ENCODE results near the gene ACSS3. TPM values are rescaled to one million over a fixed set of nuclear protein-coding genes. Genes with fewer than 3 reads are reported as not detected.
A peak's percentile ranks its signal among the peaks of the same experiment; 100 is the strongest.
"Not testable (repeated sequence)": the region's sequence is repeated elsewhere in the genome, so short reads cannot be mapped to it uniquely, and the experiment has no call there.

Gene ACSS3
- 0.26 and 1.1 TPM in 2 replicates for total RNA-seq

- DNase-seq (ENCODE audit: low read depth) (peak; percentile 4), FAIRE-seq (no peak)
- H3K4me3 ChIP-seq (ENCODE audit: low read depth, low read length) = peak within 1 kb of the TSS; percentile 19
- H3K27me3 ChIP-seq (ENCODE audit: control insufficient read depth, insufficient read depth, low read length) = no peaks in the 10 kb centered on the region
- TF ChIP-seq CTCF (IDR thresholded peaks at IDR 0.05; ENCODE audit: insufficient read depth, low read length, severe bottlenecking) = no peak
- no peaks in the 10 kb centered on the region for H3K36me3 ChIP-seq (ENCODE audit: control insufficient read depth, insufficient read depth, low read length)
Observed at GRCh38 chr12:81077686-81078441, at the start of gene ACSS3. Gene ACSS3, plus strand, starts transcription at chr12:81078079. Its CDS starts 42 bp downstream, at chr12:81078121.

GRCh38 chr12:81034926-81035325, 43.0 kb upstream of the ACSS3 start:
- FAIRE-seq (no peak), DNase-seq (ENCODE audit: low read depth) (no peak)
- Histone ChIP-seq H3K4me3 (ENCODE audit: low read depth, low read length) (no peak overlapping the region), H3K27me3 (ENCODE audit: control insufficient read depth, insufficient read depth, low read length) (no peaks in the 10 kb centered on the region), H3K36me3 (ENCODE audit: control insufficient read depth, insufficient read depth, low read length) (no peaks in the 10 kb centered on the region)
- TF ChIP-seq CTCF (IDR thresholded peaks at IDR 0.05; ENCODE audit: insufficient read depth, low read length, severe bottlenecking) = no peak

- DNase-seq (ENCODE audit: low read depth) (no peak), FAIRE-seq (no peak)
- no peaks in the 10 kb centered on the region for H3K27me3 ChIP-seq (ENCODE audit: control insufficient read depth, insufficient read depth, low read length)
- no peak for TF ChIP-seq CTCF (IDR thresholded peaks at IDR 0.05; ENCODE audit: insufficient read depth, low read length, severe bottlenecking)
- H3K4me3 ChIP-seq (ENCODE audit: low read depth, low read length) = no peak overlapping the region
- no peaks in the 10 kb centered on the region for H3K36me3 ChIP-seq (ENCODE audit: control insufficient read depth, insufficient read depth, low read length)
Observed at GRCh38 chr12:81039231-81039630, 38.6 kb upstream of the ACSS3 start.

- no peak overlapping the region for H3K4me3 ChIP-seq (ENCODE audit: low read depth, low read length)
- no peak for FAIRE-seq
- no peak for DNase-seq (ENCODE audit: low read depth)
- TF ChIP-seq CTCF (IDR thresholded peaks at IDR 0.05; ENCODE audit: insufficient read depth, low read length, severe bottlenecking) = no peak
- no peaks in the 10 kb centered on the region for H3K27me3 ChIP-seq (ENCODE audit: control insufficient read depth, insufficient read depth, low read length)
- H3K36me3 ChIP-seq (ENCODE audit: control insufficient read depth, insufficient read depth, low read length) = no peaks in the 10 kb centered on the region
Observed at GRCh38 chr12:81043979-81044740, 33.7 kb upstream of the ACSS3 start.

GRCh38 chr12:81064971-81065370, 12.9 kb upstream of the ACSS3 start:
- not testable (repeated sequence) for H3K36me3 ChIP-seq (ENCODE audit: control insufficient read depth, insufficient read depth, low read length); FAIRE-seq; DNase-seq (ENCODE audit: low read depth); H3K4me3 ChIP-seq (ENCODE audit: low read depth, low read length); H3K27me3 ChIP-seq (ENCODE audit: control insufficient read depth, insufficient read depth, low read length)

- DNase-seq (ENCODE audit: low read depth) = peak; percentile 26
- Histone ChIP-seq H3K4me3 (ENCODE audit: low read depth, low read length) (no peak overlapping the region), H3K27me3 (ENCODE audit: control insufficient read depth, insufficient read depth, low read length) (no peaks in the 10 kb centered on the region), H3K36me3 (ENCODE audit: control insufficient read depth, insufficient read depth, low read length) (no peaks in the 10 kb centered on the region)
- no peak for FAIRE-seq
- no peak for TF ChIP-seq CTCF (IDR thresholded peaks at IDR 0.05; ENCODE audit: insufficient read depth, low read length, severe bottlenecking)
Observed at GRCh38 chr12:81070846-81071245, 7.0 kb upstream of the ACSS3 start.

All from bronchial epithelial cell (primary cell).